Measurements from ENCODE around the gene LRRC49.

The LRRC49 gene

DNA sequence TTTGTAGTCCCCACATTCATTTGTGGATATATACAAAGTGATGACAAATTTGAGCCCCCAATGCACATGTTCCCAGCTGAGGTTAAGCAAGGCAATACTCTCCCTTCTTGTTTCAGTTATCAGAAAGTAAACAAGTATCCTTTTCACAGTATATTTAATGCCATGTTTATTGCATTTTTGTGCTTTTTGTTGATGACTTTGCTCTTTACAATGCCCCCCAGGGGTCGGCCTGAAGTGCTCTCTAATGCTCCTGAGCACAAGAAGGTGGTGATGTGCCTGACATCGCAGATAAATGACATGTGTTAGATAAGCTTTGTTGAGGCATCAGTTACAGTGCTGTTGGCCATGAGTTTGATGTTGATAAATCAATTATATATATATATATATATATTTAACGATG, 165.0 kb downstream of the LRRC49 start:
- DNase-seq = no peak

GRCh38 chr15:71060983-71061382, 168.4 kb downstream of the LRRC49 start:
- no peak for DNase-seq

DNA sequence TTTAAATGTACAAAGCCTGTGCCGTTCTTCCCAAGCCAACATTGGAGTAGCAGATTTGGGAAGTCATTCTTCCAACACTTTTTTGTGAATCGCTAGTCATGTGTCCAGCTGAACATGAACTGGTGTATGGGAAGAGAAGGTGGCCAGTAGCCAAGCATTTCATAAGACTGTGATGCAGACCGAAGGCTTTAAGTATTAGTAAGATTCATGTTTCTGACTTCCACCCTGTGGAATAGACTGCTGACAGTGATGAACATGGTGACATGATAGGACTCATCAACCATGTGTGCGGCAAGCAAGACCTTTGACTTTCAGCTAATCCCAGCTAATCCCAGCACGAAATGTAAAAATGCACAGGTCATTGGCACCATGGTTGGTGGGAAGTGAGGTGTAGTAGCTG, 174.4 kb downstream of the LRRC49 start:
- no peak for DNase-seq

GRCh38 chr15:71069693-71070092, 177.1 kb downstream of the LRRC49 start:
- DNase-seq = no peak

GRCh38 chr15:71071529-71071928, 178.9 kb downstream of the LRRC49 start:
- no peak for DNase-seq

- no peak for DNase-seq
These were observed 179.8 kb downstream of the LRRC49 start for GRCh38 chr15:71072423-71072822.

GRCh38 chr15:71078506-71079207, 186.0 kb downstream of the LRRC49 start:
- DNase-seq = no peak

DNA sequence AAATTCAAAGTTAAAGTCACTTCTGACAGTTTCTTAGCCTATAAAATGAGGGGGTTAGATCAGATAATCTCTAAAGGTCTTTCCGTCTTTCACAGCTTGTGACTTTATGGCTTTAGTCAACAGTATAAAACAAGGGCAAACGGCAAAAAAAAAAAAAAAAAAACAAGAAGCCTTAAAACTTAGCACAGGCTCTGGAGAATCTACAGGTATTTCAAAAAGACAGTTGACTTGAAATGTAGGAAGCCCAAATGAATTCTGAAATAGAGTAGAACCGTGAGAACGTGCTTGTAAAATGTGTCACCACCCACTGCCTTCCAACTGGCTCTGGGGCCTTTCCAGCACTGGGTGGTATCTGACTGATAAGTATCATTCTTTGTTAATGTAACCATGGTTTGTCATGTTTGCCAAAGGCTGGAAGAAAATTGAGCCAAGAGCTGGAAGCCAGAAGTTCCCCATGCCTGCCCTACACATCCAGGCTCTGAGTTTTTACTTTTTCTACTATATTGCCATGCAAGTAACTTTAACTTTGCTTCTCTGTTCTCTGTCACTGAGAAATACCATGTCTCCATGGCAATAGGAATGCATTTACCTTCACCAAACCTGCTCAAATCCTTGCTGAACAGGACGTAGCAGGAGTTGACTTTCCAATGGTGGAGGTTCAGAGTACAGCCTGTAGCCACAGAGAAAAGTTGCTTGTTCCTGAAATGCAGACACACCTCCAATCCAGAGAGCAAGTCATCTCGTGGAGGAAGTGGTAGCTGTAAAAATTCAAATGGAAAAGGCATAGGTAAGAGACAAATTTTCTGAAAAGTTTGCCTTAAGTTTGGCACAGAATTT, 186.8 kb downstream of the LRRC49 start:
- DNase-seq = no peak

GRCh38 chr15:71080166-71080565, 187.5 kb downstream of the LRRC49 start:
- DNase-seq = no peak

DNA sequence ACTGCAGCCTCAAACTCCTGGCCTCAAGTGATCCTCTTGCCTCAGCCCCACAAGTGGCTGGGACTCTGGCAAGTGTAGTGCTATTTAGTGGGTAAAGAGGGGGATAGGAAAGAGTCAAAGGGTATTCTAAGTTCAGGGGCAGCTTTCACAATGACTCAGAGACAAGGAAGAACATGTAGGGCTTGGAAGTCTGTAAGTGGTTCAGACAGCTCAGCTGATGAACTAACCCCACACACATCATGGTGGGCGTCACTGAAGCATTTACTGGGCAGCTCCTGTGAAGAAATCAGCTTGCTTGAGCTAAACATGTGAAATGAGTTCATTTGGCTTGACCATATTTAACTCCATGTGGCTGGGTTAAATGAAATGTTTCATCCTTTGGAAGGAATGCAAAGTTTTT, 188.1 kb downstream of the LRRC49 start:
- no peak for DNase-seq

- no peak for DNase-seq
These were observed 190.2 kb downstream of the LRRC49 start for GRCh38 chr15:71082803-71083202.

GRCh38 chr15:71083349-71083748, 190.7 kb downstream of the LRRC49 start:
- no peak for DNase-seq

GRCh38 chr15:71084264-71084663, 191.6 kb downstream of the LRRC49 start:
- no peak for DNase-seq

DNA sequence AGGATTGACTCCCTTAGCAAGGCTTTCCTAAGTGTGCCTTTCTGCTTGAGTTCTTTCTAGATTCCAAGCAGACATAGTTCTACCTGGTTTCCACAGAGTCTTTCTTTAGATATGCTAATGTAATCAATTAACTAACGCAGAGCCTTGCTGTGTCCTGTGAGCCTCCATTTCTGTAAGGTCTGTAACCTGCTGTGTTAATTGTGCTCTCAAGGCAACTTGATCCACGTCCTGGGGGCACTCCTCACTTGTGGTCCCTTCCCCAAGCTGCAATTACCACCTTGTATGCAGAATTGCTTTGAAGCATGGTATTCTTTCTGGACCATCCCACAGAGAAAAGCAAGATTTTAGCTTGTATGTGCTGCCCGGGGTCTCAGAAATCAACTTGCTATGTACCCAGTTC, 193.2 kb downstream of the LRRC49 start:
- no peak for DNase-seq

DNA sequence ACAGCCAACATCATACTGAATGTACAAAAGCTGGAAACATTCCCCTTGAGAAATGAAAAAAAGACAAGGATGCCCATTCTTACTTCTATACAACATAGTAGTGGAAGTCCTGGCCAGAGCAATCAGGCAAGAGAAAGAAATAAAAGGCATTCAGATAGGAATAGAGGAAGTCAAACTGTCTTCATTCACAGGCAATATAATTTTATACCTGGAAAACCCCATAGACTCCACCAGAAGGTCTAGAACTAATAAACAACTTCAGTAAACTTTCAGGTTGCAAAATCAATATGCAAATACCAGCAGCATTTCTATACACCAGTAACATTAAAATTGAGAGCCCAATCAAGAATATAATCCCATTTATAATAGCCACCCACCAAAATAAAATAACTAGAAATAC, 195.5 kb downstream of the LRRC49 start:
- no peak for DNase-seq

- no peak for DNase-seq
These were observed 196.1 kb downstream of the LRRC49 start for GRCh38 chr15:71088683-71089082.

GRCh38 chr15:71089801-71090200, 197.2 kb downstream of the LRRC49 start:
- no peak for DNase-seq

- no peak for DNase-seq
These were observed 199.0 kb downstream of the LRRC49 start for GRCh38 chr15:71091601-71092000.

- no peak for DNase-seq
These were observed 199.5 kb downstream of the LRRC49 start for GRCh38 chr15:71092056-71092600.

GRCh38 chr15:71093054-71094024, 200.7 kb downstream of the LRRC49 start:
- DNase-seq = no peak

DNA sequence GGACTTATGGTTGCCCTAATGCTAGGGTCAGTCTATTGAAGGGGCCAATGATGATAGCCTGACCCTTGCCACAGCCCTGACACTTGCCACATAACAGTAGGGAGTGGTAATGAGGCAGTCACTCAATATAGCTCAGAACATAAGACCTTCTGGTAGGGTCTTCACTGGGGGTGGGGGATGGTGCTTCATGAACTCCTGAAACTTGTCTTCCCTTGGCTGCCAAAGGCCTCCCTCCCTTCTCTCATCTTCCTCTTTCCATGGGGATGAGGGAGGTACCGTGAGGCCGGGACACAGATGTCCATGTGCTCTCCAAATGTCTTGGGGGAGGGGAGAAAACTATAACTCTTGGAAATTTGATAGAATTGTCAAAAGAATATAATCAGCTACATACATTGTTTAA, 201.5 kb downstream of the LRRC49 start:
- no peak for DNase-seq

GRCh38 chr15:71096676-71097075, 204.1 kb downstream of the LRRC49 start:
- no peak for DNase-seq

DNA sequence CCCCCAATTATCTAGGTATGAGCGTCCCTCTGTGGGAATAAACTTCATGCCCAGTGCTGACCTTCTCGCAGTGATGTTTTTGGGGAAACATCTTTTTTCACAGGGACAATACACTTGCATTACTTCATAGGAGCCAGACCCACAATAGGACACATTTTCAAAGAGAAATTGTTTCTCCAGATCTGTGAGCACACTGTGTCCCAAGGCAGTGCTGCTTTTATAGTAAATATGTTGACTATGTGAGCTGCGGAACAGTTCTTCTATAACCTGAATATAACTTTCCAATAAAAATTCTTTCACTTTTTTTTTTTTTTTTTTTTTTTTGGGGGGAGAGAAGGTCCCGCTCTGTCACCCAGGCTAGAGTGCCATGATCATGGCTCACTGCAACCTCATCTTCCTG, 205.3 kb downstream of the LRRC49 start:
- no peak for DNase-seq
